ENCODE measurements around the gene NRXN2.

DNA sequence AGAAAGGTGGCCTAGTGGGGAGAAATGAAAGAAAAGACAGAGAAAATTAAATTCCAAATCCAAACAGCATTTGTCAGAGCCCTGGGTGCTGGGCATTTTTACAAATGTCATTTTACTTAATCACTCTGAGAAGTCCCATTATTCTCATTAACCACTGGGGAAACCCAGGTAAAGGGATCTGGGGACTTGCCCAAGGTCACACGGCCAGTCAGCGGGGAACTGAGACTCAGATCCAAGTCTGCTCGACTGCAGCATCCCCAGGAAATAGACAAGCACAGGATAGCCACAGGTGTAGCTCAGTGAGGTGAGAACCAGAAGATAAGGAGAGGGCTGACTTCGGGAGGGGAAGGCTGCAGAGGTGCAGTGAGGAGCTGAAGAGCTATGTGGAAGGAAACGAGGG lies 7.9 kb downstream of the NRXN2 start:
- no peak for TF ChIP-seq EZH2 (IDR thresholded peaks at IDR 0.05; ENCODE audit: insufficient read depth, poor library complexity, severe bottlenecking)
- TF ChIP-seq EZH2phosphoT487 (IDR thresholded peaks at IDR 0.05; ENCODE audit: insufficient read depth, low read depth) = no peak

Measured in GM23248 (cell line).